ENCODE results near the gene TRA2A. TPM values are rescaled to one million over a fixed set of nuclear protein-coding genes. Genes with fewer than 3 reads are reported as not detected.
A peak's percentile ranks its signal among the peaks of the same experiment; 100 is the strongest.

The TRA2A gene
- total RNA-seq, 2 donors from 2014 or later, result 116 to 127 TPM

- Mint-ChIP-seq H3K9me3 (no peaks in the 10 kb centered on the region), H3K27ac (no peak overlapping the region), H3K4me1 (no peaks in the 10 kb centered on the region), H3K27me3 (peaks cover 45% of the 10 kb centered on the region), H3K36me3 (ENCODE audit: low read depth) (peaks cover 5% of the 10 kb centered on the region), H3K4me3 (no peak overlapping the region)
- no peak for ATAC-seq (replicated peaks)
Measured at GRCh38 chr7:23477962-23478866, 53.6 kb downstream of the TRA2A start.

- Mint-ChIP-seq H3K4me1 (no peaks in the 10 kb centered on the region), H3K27ac (no peak overlapping the region), H3K4me3 (no peak overlapping the region), H3K36me3 (ENCODE audit: low read depth) (peaks cover 5% of the 10 kb centered on the region), H3K27me3 (peaks cover 50% of the 10 kb centered on the region), H3K9me3 (no peaks in the 10 kb centered on the region)
- ATAC-seq (replicated peaks), result no peak
Measured at GRCh38 chr7:23477157-23477499, 54.7 kb downstream of the TRA2A start.

- Mint-ChIP-seq H3K4me3 (no peak overlapping the region), H3K9me3 (no peaks in the 10 kb centered on the region), H3K27ac (no peak overlapping the region), H3K27me3 (peaks cover 54% of the 10 kb centered on the region), H3K36me3 (ENCODE audit: low read depth) (peaks cover 5% of the 10 kb centered on the region), H3K4me1 (no peaks in the 10 kb centered on the region)
- no peak for ATAC-seq (replicated peaks)
Measured at GRCh38 chr7:23476286-23477156, 55.3 kb downstream of the TRA2A start.

- H3K9me3 Mint-ChIP-seq, result no peaks in the 10 kb centered on the region
- peaks cover 4% of the 10 kb centered on the region for H3K4me1 Mint-ChIP-seq
- H3K27ac Mint-ChIP-seq, result no peak overlapping the region
- H3K4me3 Mint-ChIP-seq, result no peak overlapping the region
- H3K27me3 Mint-ChIP-seq, result peaks cover 55% of the 10 kb centered on the region
- peaks cover 9% of the 10 kb centered on the region for H3K36me3 Mint-ChIP-seq (ENCODE audit: low read depth)
- ATAC-seq (replicated peaks), result no peak
Measured at GRCh38 chr7:23475576-23475839, 56.3 kb downstream of the TRA2A start.

GRCh38 chr7:23474829-23475575 is 56.8 kb downstream of the TRA2A start:
- no peak overlapping the region for H3K27ac Mint-ChIP-seq
- H3K9me3 Mint-ChIP-seq, result no peaks in the 10 kb centered on the region
- H3K4me3 Mint-ChIP-seq, result peak overlapping the region; percentile 63
- ATAC-seq (replicated peaks), result no peak
- peaks cover 14% of the 10 kb centered on the region for H3K36me3 Mint-ChIP-seq (ENCODE audit: low read depth)
- peaks cover 57% of the 10 kb centered on the region for H3K27me3 Mint-ChIP-seq
- peaks cover 9% of the 10 kb centered on the region for H3K4me1 Mint-ChIP-seq

- Mint-ChIP-seq H3K27me3 (peaks cover 59% of the 10 kb centered on the region), H3K36me3 (ENCODE audit: low read depth) (peaks cover 17% of the 10 kb centered on the region), H3K4me1 (peaks cover 11% of the 10 kb centered on the region), H3K9me3 (no peaks in the 10 kb centered on the region), H3K27ac (no peak overlapping the region), H3K4me3 (peak overlapping the region; percentile 63)
- ATAC-seq (replicated peaks), result peak; percentile 85
Measured at GRCh38 chr7:23474094-23474828, 57.5 kb downstream of the TRA2A start.

- H3K27me3 Mint-ChIP-seq, result peaks cover 55% of the 10 kb centered on the region
- H3K36me3 Mint-ChIP-seq (ENCODE audit: low read depth), result peaks cover 17% of the 10 kb centered on the region
- H3K27ac Mint-ChIP-seq, result no peak overlapping the region
- peak; percentile 17 for ATAC-seq (replicated peaks)
- no peaks in the 10 kb centered on the region for H3K9me3 Mint-ChIP-seq
- peaks cover 11% of the 10 kb centered on the region for H3K4me1 Mint-ChIP-seq
- no peak overlapping the region for H3K4me3 Mint-ChIP-seq
Measured at GRCh38 chr7:23473844-23474093, 58.0 kb downstream of the TRA2A start.

GRCh38 chr7:23472956-23473843 is 58.6 kb downstream of the TRA2A start:
- H3K36me3 Mint-ChIP-seq (ENCODE audit: low read depth), result peaks cover 17% of the 10 kb centered on the region
- H3K4me3 Mint-ChIP-seq, result peak overlapping the region; percentile 33
- H3K27ac Mint-ChIP-seq, result no peak overlapping the region
- ATAC-seq (replicated peaks), result no peak
- peaks cover 12% of the 10 kb centered on the region for H3K4me1 Mint-ChIP-seq
- peaks cover 54% of the 10 kb centered on the region for H3K27me3 Mint-ChIP-seq
- no peaks in the 10 kb centered on the region for H3K9me3 Mint-ChIP-seq

GRCh38 chr7:23472556-23472955 is 59.2 kb downstream of the TRA2A start:
- no peak overlapping the region for H3K4me3 Mint-ChIP-seq
- H3K4me1 Mint-ChIP-seq, result peaks cover 18% of the 10 kb centered on the region
- no peaks in the 10 kb centered on the region for H3K9me3 Mint-ChIP-seq
- no peak overlapping the region for H3K27ac Mint-ChIP-seq
- peaks cover 17% of the 10 kb centered on the region for H3K36me3 Mint-ChIP-seq (ENCODE audit: low read depth)
- no peak for ATAC-seq (replicated peaks)
- peaks cover 61% of the 10 kb centered on the region for H3K27me3 Mint-ChIP-seq

- ATAC-seq (replicated peaks), result no peak
- Mint-ChIP-seq H3K4me1 (peaks cover 18% of the 10 kb centered on the region), H3K27me3 (peaks cover 64% of the 10 kb centered on the region), H3K36me3 (ENCODE audit: low read depth) (peaks cover 17% of the 10 kb centered on the region), H3K9me3 (no peaks in the 10 kb centered on the region), H3K4me3 (no peak overlapping the region), H3K27ac (no peak overlapping the region)
Measured at GRCh38 chr7:23472046-23472445, 59.7 kb downstream of the TRA2A start.

GRCh38 chr7:23471106-23471859 is 60.5 kb downstream of the TRA2A start:
- Mint-ChIP-seq H3K27me3 (peaks cover 58% of the 10 kb centered on the region), H3K27ac (no peak overlapping the region), H3K4me3 (peak overlapping the region; percentile 81), H3K36me3 (ENCODE audit: low read depth) (peaks cover 17% of the 10 kb centered on the region), H3K9me3 (no peaks in the 10 kb centered on the region), H3K4me1 (peaks cover 18% of the 10 kb centered on the region)
- no peak for ATAC-seq (replicated peaks)

GRCh38 chr7:23470330-23471105 is 61.3 kb downstream of the TRA2A start, which contains the start of gene IGF2BP3:
Gene IGF2BP3, minus strand, starts transcription at chr7:23470491. Its CDS starts 381 bp downstream, at chr7:23470110.
- peaks cover 60% of the 10 kb centered on the region for H3K27me3 Mint-ChIP-seq
- H3K4me3 Mint-ChIP-seq, result peak within 1 kb of the TSS; percentile 81
- no peaks in the 10 kb centered on the region for H3K9me3 Mint-ChIP-seq
- ATAC-seq (replicated peaks), result peak; percentile 33
- peak within 1 kb of the TSS; percentile 73 for H3K27ac Mint-ChIP-seq
- H3K36me3 Mint-ChIP-seq (ENCODE audit: low read depth), result peaks cover 17% of the 10 kb centered on the region
- H3K4me1 Mint-ChIP-seq, result peaks cover 18% of the 10 kb centered on the region
